Activated T-helper 1 cell treated with anti-CD3 and anti-CD28 coated beads, Interleukin-12 subunit alpha, Interleukin-12 subunit beta, Interleukin-2, Interleukin-4 antibody, amounts not matched to agents 30 ng/mL and 10 ng/mL and 1 ng/mL, durations not matched to agents 14 hours and 24 hours and 36 hours (primary cell): ENCODE data around the gene RNF152. TPM values are rescaled to one million over a fixed set of nuclear protein-coding genes. Genes with fewer than 3 reads are reported as not detected.
"Not testable (repeated sequence)": the region's sequence is repeated elsewhere in the genome, so short reads cannot be mapped to it uniquely, and the experiment has no call there.

ENCODE experiments used
- DNase-seq: peaks from one replicate; pipeline ENCODE4 v3.0.0; 2021; ENCODE audit warnings: low spot score
- H3K27ac Mint-ChIP-seq: one replicate; pipeline ENCODE4 v1.8.0; 2021; ENCODE audit warnings: mild to moderate bottlenecking, mixed read lengths
- H3K27me3 Mint-ChIP-seq: one replicate; pipeline ENCODE4 v1.8.0; 2022; ENCODE audit warnings: mild to moderate bottlenecking, moderate library complexity, mixed read lengths; ENCODE audit not compliant: insufficient read depth
- H3K36me3 Mint-ChIP-seq: one replicate; pipeline ENCODE4 v1.8.0; 2021; ENCODE audit warnings: low read depth, mixed read lengths
- H3K4me1 Mint-ChIP-seq: one replicate; pipeline ENCODE4 v1.8.0; 2021; ENCODE audit warnings: low read depth, mixed read lengths
- H3K4me3 Mint-ChIP-seq: one replicate; pipeline ENCODE4 v1.8.0; 2021; ENCODE audit warnings: mild to moderate bottlenecking, moderate library complexity, mixed read lengths
- H3K9me3 Mint-ChIP-seq: one replicate; pipeline ENCODE4 v1.8.0; 2021; ENCODE audit warnings: mixed read lengths
- intact Hi-C: fragments of 100-400 bp; cut with micrococcal nuclease; formaldehyde crosslinking; loops from one replicate; pipeline ENCODE4 v1.15.1; 2024
- total RNA-seq: library from RNA; stranded (reverse); gene quantifications from 2 replicates; pipeline ENCODE4 v1.2.3, GENCODE V29; 2022

Gene RNF152
- total RNA-seq, 1 donor from 2014 or later = 0.65 TPM

GRCh38 chr18:61822879-61823278, 69.9 kb downstream of the RNF152 start:
- no peaks in the 10 kb centered on the region for H3K4me1 Mint-ChIP-seq
- H3K27me3 Mint-ChIP-seq = peaks cover 1% of the 10 kb centered on the region
- no peak overlapping the region for H3K4me3 Mint-ChIP-seq
- H3K9me3 Mint-ChIP-seq = no peaks in the 10 kb centered on the region
- intact Hi-C loops = no loop called here
- no peak overlapping the region for H3K27ac Mint-ChIP-seq
- DNase-seq = no peak
- H3K36me3 Mint-ChIP-seq = no peaks in the 10 kb centered on the region

DNA sequence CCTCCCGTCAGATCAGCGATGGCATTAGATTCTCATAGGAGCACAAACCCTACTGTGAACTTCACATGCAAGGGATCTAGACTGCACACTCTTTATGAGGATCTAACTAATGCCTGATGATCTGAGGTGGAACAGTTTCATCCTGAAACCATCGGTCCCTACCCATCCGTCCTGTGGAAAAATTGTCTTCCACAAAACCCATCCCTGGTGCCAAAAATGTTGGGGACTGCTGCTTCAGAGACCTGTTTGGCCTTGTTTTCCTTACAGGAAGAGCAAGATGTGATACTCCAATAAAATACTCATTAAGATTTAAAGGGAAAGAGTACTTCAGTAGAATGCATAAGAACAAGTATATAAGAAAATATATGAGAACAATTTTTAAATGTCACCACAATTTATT, 71.1 kb downstream of the RNF152 start:
- H3K4me3 Mint-ChIP-seq = no peak overlapping the region
- no peaks in the 10 kb centered on the region for H3K9me3 Mint-ChIP-seq
- intact Hi-C loops = no loop called here
- no peak overlapping the region for H3K27ac Mint-ChIP-seq
- peaks cover 1% of the 10 kb centered on the region for H3K27me3 Mint-ChIP-seq
- no peaks in the 10 kb centered on the region for H3K36me3 Mint-ChIP-seq
- DNase-seq = no peak
- no peaks in the 10 kb centered on the region for H3K4me1 Mint-ChIP-seq

DNA sequence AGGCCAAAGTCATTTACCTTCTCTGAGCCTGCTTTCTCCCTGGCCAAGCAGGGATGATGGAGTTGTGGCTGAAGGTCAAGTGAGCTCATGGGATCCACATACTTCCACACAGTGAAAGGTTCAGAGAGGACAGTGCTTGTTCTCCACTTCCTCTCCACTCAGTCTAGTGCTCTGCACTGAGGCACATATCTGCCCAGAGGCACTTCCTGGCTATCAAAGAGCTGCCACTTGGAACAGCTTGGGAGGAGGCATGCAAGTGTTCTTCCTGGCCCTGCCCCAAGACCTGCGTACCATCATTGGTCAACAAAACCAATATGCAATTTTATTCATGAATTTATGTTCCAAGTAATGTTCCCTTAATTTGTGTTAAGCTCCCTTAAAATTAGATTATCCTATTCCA, 71.9 kb downstream of the RNF152 start:
- no peak overlapping the region for H3K27ac Mint-ChIP-seq
- no peaks in the 10 kb centered on the region for H3K36me3 Mint-ChIP-seq
- intact Hi-C loops = no loop called here
- no peaks in the 10 kb centered on the region for H3K4me1 Mint-ChIP-seq
- no peaks in the 10 kb centered on the region for H3K9me3 Mint-ChIP-seq
- H3K27me3 Mint-ChIP-seq = no peaks in the 10 kb centered on the region
- DNase-seq = no peak
- no peak overlapping the region for H3K4me3 Mint-ChIP-seq

GRCh38 chr18:61817086-61817485, 75.7 kb downstream of the RNF152 start:
- intact Hi-C loops = no loop called here
- Mint-ChIP-seq H3K27me3 (no peaks in the 10 kb centered on the region), H3K36me3 (no peaks in the 10 kb centered on the region)

GRCh38 chr18:61815885-61816470, 76.8 kb downstream of the RNF152 start:
- H3K27ac Mint-ChIP-seq = no peak overlapping the region
- H3K9me3 Mint-ChIP-seq = no peaks in the 10 kb centered on the region
- intact Hi-C loops = no loop called here
- DNase-seq = no peak
- no peak overlapping the region for H3K4me3 Mint-ChIP-seq
- no peaks in the 10 kb centered on the region for H3K4me1 Mint-ChIP-seq
- no peaks in the 10 kb centered on the region for H3K27me3 Mint-ChIP-seq
- no peaks in the 10 kb centered on the region for H3K36me3 Mint-ChIP-seq

More at GRCh38 chr18:61817086-61817485, 75.7 kb downstream of the RNF152 start:
- Mint-ChIP-seq H3K27ac (no peak overlapping the region), H3K9me3 (no peaks in the 10 kb centered on the region), H3K4me3 (no peak overlapping the region), H3K4me1 (no peaks in the 10 kb centered on the region)
- DNase-seq = no peak

DNA sequence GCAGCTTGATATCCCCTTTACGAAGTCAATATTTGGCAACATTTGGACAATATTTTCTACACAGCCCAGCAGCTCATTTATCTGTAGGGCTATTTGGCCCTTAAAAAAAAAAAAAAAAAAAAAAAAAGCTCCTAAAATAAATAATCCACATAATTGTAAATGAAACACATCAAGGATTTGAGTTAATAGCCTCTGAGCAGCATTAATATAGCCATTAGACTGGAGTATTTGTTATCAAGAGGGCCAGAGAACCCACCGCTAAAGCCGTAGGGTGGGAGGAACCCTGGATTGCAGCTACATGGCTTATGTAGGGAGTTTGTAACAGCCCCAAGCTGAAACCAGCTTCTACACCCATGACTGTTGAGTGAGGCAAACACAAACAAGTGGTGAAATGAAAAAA, 84.5 kb downstream of the RNF152 start:
- H3K4me3 Mint-ChIP-seq = no peak overlapping the region
- no peaks in the 10 kb centered on the region for H3K9me3 Mint-ChIP-seq
- H3K36me3 Mint-ChIP-seq = no peaks in the 10 kb centered on the region
- DNase-seq = no peak
- no peak overlapping the region for H3K27ac Mint-ChIP-seq
- H3K4me1 Mint-ChIP-seq = no peaks in the 10 kb centered on the region
- intact Hi-C loops = no loop called here
- H3K27me3 Mint-ChIP-seq = peaks cover 1% of the 10 kb centered on the region

GRCh38 chr18:61803393-61803792, 89.4 kb downstream of the RNF152 start:
- H3K4me3 Mint-ChIP-seq = no peak overlapping the region
- H3K36me3 Mint-ChIP-seq = no peaks in the 10 kb centered on the region
- no peaks in the 10 kb centered on the region for H3K9me3 Mint-ChIP-seq
- H3K4me1 Mint-ChIP-seq = no peaks in the 10 kb centered on the region
- DNase-seq = no peak
- no peak overlapping the region for H3K27ac Mint-ChIP-seq
- intact Hi-C loops = no loop called here
- H3K27me3 Mint-ChIP-seq = peaks cover 8% of the 10 kb centered on the region

GRCh38 chr18:61797696-61798590, 94.9 kb downstream of the RNF152 start:
- Mint-ChIP-seq H3K27me3 (peaks cover 6% of the 10 kb centered on the region), H3K36me3 (no peaks in the 10 kb centered on the region), H3K4me3 (no peak overlapping the region), H3K4me1 (no peaks in the 10 kb centered on the region), H3K27ac (no peak overlapping the region), H3K9me3 (no peaks in the 10 kb centered on the region)
- intact Hi-C loops = no loop called here
- no peak for DNase-seq

- Mint-ChIP-seq H3K27me3 (peaks cover 8% of the 10 kb centered on the region), H3K4me3 (no peak overlapping the region), H3K9me3 (peaks cover 8% of the 10 kb centered on the region), H3K27ac (no peak overlapping the region), H3K36me3 (no peaks in the 10 kb centered on the region), H3K4me1 (no peaks in the 10 kb centered on the region)
- DNase-seq = no peak
- intact Hi-C loops = no loop called here
These were observed 101.8 kb downstream of the RNF152 start for GRCh38 chr18:61791031-61791430.

DNA sequence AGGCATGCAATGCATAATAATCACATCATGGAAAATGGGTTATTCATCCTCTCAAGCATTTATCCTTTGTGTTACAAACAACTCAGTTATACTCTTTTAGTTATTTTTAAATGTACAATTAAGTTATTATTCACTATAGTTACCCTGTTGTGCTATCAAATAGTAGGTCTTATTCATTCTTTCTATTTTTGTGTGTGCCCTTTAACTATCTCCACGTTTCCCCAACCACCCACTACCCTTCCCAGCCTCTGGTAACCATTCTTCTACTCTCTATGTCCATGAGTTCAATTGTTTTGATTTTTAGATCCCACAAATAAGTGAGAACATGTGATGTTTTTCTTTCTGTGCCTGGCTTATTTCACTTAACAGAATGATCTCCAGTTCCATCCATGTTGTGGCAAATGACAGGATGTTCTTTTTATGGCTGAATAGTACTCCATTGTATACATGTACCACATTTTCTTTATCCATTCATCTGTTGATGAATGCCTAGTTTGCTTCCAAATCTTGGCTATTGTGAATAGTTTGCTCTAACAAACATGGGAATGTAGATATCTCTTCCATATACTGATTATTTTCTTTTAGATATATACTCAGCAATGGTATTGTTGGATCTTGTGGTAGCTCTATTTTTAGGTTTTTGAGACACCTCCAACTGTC, 105.7 kb downstream of the RNF152 start:
- H3K27me3 Mint-ChIP-seq, intact Hi-C loops, H3K4me1 Mint-ChIP-seq, H3K36me3 Mint-ChIP-seq, H3K27ac Mint-ChIP-seq, H3K4me3 Mint-ChIP-seq, H3K9me3 Mint-ChIP-seq, DNase-seq: not testable (repeated sequence)

DNA sequence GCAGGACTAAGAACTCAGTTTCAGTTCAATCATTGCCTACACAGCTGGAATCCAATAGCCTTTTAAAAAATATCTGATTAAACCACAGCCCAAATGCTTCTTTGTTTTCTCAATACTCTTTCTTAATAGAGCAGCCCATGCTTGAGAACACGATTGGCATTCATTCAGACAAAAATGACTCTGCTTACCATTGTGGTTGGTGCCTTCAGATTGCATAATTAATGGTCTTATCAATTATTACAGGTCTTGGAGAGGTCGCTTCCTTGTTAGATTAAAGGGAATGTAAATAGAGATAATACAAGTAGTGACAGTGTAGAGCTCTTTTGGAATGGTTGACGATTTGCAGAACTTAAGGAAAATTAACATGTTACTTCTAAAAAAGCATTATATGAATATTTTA, 107.2 kb downstream of the RNF152 start:
- intact Hi-C loops = no loop called here
- Mint-ChIP-seq H3K27me3 (peaks cover 7% of the 10 kb centered on the region), H3K27ac (no peak overlapping the region), H3K36me3 (no peaks in the 10 kb centered on the region), H3K9me3 (peaks cover 8% of the 10 kb centered on the region), H3K4me3 (no peak overlapping the region), H3K4me1 (no peaks in the 10 kb centered on the region)
- no peak for DNase-seq

GRCh38 chr18:61784834-61785233, 108.0 kb downstream of the RNF152 start:
- H3K27me3 Mint-ChIP-seq = peaks cover 7% of the 10 kb centered on the region
- H3K27ac Mint-ChIP-seq = no peak overlapping the region
- H3K4me1 Mint-ChIP-seq = no peaks in the 10 kb centered on the region
- H3K9me3 Mint-ChIP-seq = peaks cover 11% of the 10 kb centered on the region
- intact Hi-C loops = no loop called here
- no peak for DNase-seq
- no peaks in the 10 kb centered on the region for H3K36me3 Mint-ChIP-seq
- H3K4me3 Mint-ChIP-seq = no peak overlapping the region

DNA sequence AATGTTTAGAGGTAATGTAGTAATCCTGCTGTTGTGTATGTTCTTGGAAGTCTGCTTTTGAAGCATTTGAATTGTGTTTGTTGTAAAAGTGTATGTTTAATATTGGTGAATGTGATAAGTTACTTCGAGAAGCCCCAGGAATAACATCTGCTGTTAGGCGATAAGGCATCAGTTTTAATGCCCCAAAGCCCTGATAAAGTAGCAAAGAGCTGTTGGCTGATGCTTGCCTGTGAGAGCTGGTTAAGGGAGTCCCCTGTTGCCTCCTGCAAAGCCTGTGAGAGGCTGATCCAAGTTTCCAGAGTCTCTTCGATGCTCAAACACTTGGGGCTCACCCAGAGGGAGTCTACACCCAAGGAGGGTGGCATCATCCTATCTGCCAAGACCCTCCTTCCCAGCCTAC, 110.3 kb downstream of the RNF152 start:
- Mint-ChIP-seq H3K4me3 (no peak overlapping the region), H3K27me3 (peaks cover 1% of the 10 kb centered on the region), H3K9me3 (peaks cover 7% of the 10 kb centered on the region), H3K27ac (no peak overlapping the region), H3K36me3 (no peaks in the 10 kb centered on the region), H3K4me1 (no peaks in the 10 kb centered on the region)
- no peak for DNase-seq
- intact Hi-C loops = no loop called here
